GM12874 (cell line): ENCODE measurements around the gene MSS51.

Experiments used
- CTCF ChIP-seq: IDR thresholded peaks from 2 replicates; pipeline ENCODE4 v1.5.1; 2011; ENCODE audit warnings: low read depth, mild to moderate bottlenecking, control low read depth, low read length, moderate library complexity; ENCODE audit not compliant: insufficient read depth

MSS51 gene

DNA sequence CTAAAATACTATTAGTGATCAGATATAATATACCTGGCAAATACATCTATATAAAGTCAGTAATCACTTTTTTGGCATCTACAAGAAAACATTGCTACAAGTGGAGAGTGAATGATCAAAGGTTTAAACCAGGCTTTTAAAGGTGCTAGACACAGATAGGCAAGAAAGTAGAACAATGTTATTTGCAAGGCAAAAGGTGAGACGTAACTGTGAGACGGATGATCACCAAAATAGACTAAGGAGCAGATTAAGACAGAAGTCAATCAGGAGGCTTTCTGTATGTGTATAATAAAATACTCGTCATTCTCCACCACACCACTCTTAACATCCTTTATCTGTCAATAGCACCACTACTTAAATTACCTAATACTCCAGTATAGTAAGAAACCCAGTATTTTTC, 27.8 kb downstream of the MSS51 start:
- TF ChIP-seq CTCF: no peak

GRCh38 chr10:73404690-73405089, 28.7 kb downstream of the MSS51 start:
- no peak for TF ChIP-seq CTCF

- TF ChIP-seq CTCF: no peak
Measured at GRCh38 chr10:73401636-73402035, 31.7 kb downstream of the MSS51 start.

DNA sequence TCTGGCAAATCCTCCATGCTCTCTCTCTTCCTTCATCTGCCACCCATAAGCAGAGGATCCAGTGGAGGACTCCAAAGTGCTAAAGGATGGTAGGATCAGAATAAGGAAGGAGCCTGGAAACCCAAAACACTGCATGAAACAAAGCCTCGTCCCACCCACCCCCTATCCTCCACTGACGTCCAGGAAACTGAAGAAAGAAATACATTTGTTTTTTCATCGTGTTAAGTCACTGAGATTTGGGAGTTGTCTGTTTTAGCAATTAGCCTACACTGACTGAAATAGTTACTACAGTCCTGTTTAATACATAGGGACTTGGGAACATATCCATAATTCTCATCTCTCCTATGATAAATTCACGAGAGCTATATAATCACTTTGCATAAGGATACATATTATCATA, 34.3 kb downstream of the MSS51 start:
- no peak for TF ChIP-seq CTCF

DNA sequence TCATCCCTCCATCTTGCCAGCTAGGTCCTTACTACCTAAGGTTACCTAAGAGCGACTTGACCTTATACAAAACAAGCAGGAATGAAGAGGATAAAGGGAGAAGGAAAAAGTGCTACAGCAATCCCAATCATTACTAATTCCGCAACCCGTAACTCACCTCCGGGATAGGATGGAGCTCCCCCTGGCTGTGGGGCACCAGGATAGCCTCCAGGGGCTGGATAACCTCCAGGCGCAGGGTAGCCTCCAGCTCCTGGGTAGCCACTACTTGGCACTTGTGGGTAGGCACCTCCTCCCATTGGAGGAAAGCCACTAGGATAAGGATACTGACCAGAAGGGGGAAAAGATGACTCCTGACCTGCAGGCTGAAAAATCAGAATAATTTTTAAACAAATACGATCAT, 35.3 kb downstream of the MSS51 start:
- TF ChIP-seq CTCF: no peak

DNA sequence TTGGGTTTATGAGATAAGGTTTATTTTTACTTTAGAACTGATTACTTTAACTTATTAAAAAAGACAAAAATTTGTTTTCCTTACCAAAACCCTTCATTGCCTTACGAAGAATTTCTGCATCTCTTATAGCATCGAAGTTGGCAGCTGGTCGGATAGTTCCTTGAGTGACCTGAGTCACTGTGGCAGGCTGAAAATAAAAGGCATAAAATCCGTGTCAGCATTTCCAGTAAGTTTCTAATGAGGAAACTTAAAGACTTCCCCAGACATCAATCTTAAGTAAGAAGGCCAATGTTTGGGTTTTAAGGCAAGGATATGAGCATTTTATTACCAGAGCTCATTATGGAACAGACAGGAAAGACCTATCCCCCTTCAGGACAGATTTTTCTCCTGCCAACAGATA, 45.1 kb downstream of the MSS51 start:
- no peak for TF ChIP-seq CTCF

DNA sequence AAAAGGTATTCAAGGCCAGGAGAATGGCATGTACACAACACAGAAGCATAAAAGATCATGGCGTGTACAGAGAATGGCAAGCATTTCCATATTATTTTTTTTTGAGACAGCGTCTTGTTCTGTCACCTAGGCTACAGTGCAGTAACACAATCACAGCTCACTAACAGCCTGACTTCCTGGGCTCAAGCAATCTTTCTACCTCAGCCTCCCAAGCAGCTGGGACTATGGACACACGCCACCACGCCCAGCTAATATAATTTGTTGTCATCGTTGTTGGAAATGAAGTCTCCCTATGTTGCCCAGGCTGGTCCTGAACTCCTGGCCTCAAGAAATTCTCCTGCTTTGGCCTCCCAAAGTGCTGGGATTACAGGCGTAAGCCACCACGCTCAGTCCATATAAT, 46.8 kb downstream of the MSS51 start:
- no peak for TF ChIP-seq CTCF

GRCh38 chr10:73379064-73379748, 54.2 kb downstream of the MSS51 start:
- no peak for TF ChIP-seq CTCF
